Fibroblast of lung (primary cell): ENCODE data around the gene NCAPH2. TPM values are rescaled to one million over a fixed set of nuclear protein-coding genes. Genes with fewer than 3 reads are reported as not detected.

Experiments
- DNase-seq, 2 donors: peaks; one replicate each; pipeline versions ENCODE4 v3.0.0 to v3.0.0-alpha.2; 2010; ENCODE audit warnings: low read depth in 2 of 2
- H2AFZ ChIP-seq: 2 replicates; pipeline ENCODE4 v1.5.1; 2012; ENCODE audit warnings: low read length, control low read depth, inconsistent platforms
- H3K27ac ChIP-seq: 2 replicates; pipeline ENCODE4 v1.5.1; 2011; ENCODE audit warnings: low read length, control low read depth; ENCODE audit not compliant: insufficient read depth
- H3K27me3 ChIP-seq: 2 replicates; pipeline ENCODE4 v1.5.1; 2011; ENCODE audit warnings: mild to moderate bottlenecking, low read length; ENCODE audit not compliant: control insufficient read depth, insufficient read depth
- H3K36me3 ChIP-seq: 2 replicates; pipeline ENCODE4 v1.5.1; 2011; ENCODE audit warnings: low read length; ENCODE audit not compliant: control insufficient read depth, insufficient read depth
- H3K4me1 ChIP-seq: 2 replicates; pipeline ENCODE4 v1.5.1; 2011; ENCODE audit warnings: low read length; ENCODE audit not compliant: control insufficient read depth, insufficient read depth; ENCODE audit errors: extremely low read depth
- H3K4me2 ChIP-seq: 2 replicates; pipeline ENCODE4 v1.5.1; 2011; ENCODE audit warnings: low read length, control low read depth; ENCODE audit not compliant: insufficient read depth; ENCODE audit errors: extremely low read depth
- H3K4me3 ChIP-seq, 4 experiments: fragments of 200-600 bp in 1 of 4; sonication (generic) in 1 of 4; replicated peaks in 1 of 4; 2 replicates each; pipeline ENCODE4 v1.5.1; 2011 to 2016; ENCODE audit warnings: low read length in 4 of 4, low read depth in 3 of 4, mild to moderate bottlenecking in 3 of 4, control low read depth in 2 of 4, inconsistent platforms in 1 of 4, mixed read lengths in 1 of 4; ENCODE audit not compliant: insufficient read depth in 1 of 4; ENCODE audit errors: control extremely low read depth in 1 of 4
- H3K79me2 ChIP-seq: 2 replicates; pipeline ENCODE4 v1.5.1; 2012; ENCODE audit warnings: mild to moderate bottlenecking, low read length, inconsistent platforms; ENCODE audit not compliant: control insufficient read depth, insufficient read depth
- H3K9ac ChIP-seq: 2 replicates; pipeline ENCODE4 v1.5.1; 2011; ENCODE audit warnings: mild to moderate bottlenecking, low read length, control low read depth; ENCODE audit not compliant: insufficient read depth
- H3K9me3 ChIP-seq: 2 replicates; pipeline ENCODE4 v1.5.1; 2012; ENCODE audit warnings: low read depth, low read length; ENCODE audit not compliant: control insufficient read depth, insufficient read depth
- H4K20me1 ChIP-seq: 2 replicates; pipeline ENCODE4 v1.5.1; 2011; ENCODE audit warnings: low read length; ENCODE audit not compliant: control insufficient read depth, insufficient read depth; ENCODE audit errors: extremely low read depth
- CTCF ChIP-seq, 2 donors: IDR thresholded peaks in 1 of 2; conservative IDR thresholded peaks in 1 of 2; 1 replicate in 1 of 2; 2 replicates in 1 of 2; pipeline ENCODE4 v1.5.1; 2011 to 2012; ENCODE audit warnings: low read length in 2 of 2, control low read depth in 1 of 2, inconsistent platforms in 1 of 2, low read depth in 1 of 2, mild to moderate bottlenecking in 1 of 2
- EZH2 ChIP-seq: IDR thresholded peaks from 2 replicates; pipeline ENCODE4 v1.5.1; 2012; ENCODE audit warnings: low read length, control low read depth, mild to moderate bottlenecking; ENCODE audit errors: missing control alignments
- polyA plus RNA-seq, 2 donors: library from polyadenylated mRNA; depleted of rRNA in 1 of 2; stranded (reverse) in 1 of 2; unstranded in 1 of 2; fragments of >200 nt; gene quantifications; 2 replicates each; pipeline ENCODE4 v1.2.1, GENCODE V29; 2011 to 2012; ENCODE audit warnings: missing spikeins in 1 of 2
- total RNA-seq: library from RNA; depleted of rRNA; stranded (reverse); fragments of >200 nt; gene quantifications from 2 replicates; pipeline ENCODE4 v1.2.1, GENCODE V29; 2014

NCAPH2 gene
- total and polyA plus RNA-seq, 2 donors (not counting 1 experiment from before 2014, with no cell fraction given): 12.0 to 18.3 TPM

DNA sequence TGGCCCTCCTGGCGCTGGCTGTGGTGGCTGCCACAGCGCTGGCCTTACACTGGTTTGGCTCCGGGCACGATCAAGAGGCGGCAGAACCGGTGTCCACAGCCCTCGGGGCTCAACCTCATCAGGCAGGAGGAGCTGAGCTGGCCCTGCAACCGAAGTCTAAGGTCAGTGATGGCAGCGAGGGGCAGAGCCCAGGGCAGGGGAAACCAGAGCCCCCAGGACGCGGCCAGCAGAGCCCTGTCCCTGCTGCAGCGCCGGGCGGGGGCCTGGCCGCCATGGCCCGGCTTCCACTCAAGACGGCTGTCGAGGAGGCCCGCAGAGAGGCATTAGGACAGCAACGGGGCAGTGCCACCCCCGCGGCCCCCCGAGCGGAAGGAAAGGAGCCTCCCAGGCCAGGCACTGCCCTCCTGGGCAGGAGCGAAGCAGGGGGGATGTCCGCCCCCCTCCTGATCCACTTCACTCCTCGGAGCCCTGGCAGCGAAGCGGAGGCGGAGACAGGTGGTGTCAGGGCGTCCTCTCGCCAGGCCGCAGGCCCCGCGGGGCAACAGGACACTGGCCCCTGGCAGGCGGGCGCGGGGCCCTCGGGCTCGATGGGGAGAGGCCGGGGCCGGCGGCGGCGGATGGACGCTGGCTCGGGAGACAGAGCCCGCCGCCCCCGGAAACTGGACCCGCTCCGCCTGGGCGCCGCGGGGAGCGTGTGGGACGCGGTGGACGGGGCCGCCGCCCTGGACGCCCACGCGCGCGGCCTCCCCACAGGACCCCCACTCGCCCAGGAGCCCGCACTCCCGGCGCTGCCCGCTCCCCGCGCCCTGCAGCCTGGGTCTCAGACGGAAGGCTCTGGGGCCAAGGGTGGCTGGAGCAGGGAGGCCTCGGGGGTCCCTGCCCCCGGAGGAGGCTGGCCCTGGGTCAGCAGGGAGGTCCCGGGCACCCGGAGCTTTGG, 38.6 kb downstream of the NCAPH2 start:
- no peak overlapping the region for H3K4me3 ChIP-seq
- H2AFZ ChIP-seq: no peak overlapping the region
- no peak overlapping the region for H3K27ac ChIP-seq
- H3K9me3 ChIP-seq: no peaks in the 10 kb centered on the region
- H3K9ac ChIP-seq: no peak overlapping the region
- H3K36me3 ChIP-seq: no peaks in the 10 kb centered on the region
- no peaks in the 10 kb centered on the region for H4K20me1 ChIP-seq
- peaks cover 27% of the 10 kb centered on the region for H3K27me3 ChIP-seq
- peaks cover 2% of the 10 kb centered on the region for H3K4me1 ChIP-seq
- H3K79me2 ChIP-seq: no peaks in the 10 kb centered on the region
- peak; percentile 63 for TF ChIP-seq EZH2
- no peak for TF ChIP-seq CTCF (conservative IDR thresholded peaks at IDR 0.05 in 1 of 2, IDR thresholded peaks at IDR 0.05 in 1 of 2; ENCODE audit: low read depth in 1 of 2, low read length in 2 of 2)
- no peak overlapping the region for H3K4me2 ChIP-seq
- DNase-seq: no peak

- peaks cover 33% of the 10 kb centered on the region for H3K27me3 ChIP-seq
- TF ChIP-seq EZH2 (peak; percentile 62), CTCF (conservative IDR thresholded peaks at IDR 0.05 in 1 of 2, IDR thresholded peaks at IDR 0.05 in 1 of 2; ENCODE audit: low read depth in 1 of 2, low read length in 2 of 2) (no peak)
- H3K4me3 ChIP-seq: no peak overlapping the region
These were observed 39.4 kb downstream of the NCAPH2 start for GRCh38 chr22:50547263-50547985.

More at GRCh38 chr22:50547263-50547985, 39.4 kb downstream of the NCAPH2 start:
- Histone ChIP-seq H4K20me1 (no peaks in the 10 kb centered on the region), H3K9ac (no peak overlapping the region), H3K79me2 (no peaks in the 10 kb centered on the region), H3K9me3 (no peaks in the 10 kb centered on the region), H3K4me2 (no peak overlapping the region), H3K4me1 (peaks cover 2% of the 10 kb centered on the region), H3K27ac (no peak overlapping the region), H3K36me3 (no peaks in the 10 kb centered on the region), H2AFZ (no peak overlapping the region)
- DNase-seq: no peak
